Cerebellar cortex (tissue), 1 donor: Measurements from ENCODE around the gene AP1G2.

ENCODE experiments used
- DNase-seq: peaks from one replicate; pipeline ENCODE4 v3.0.0-alpha.2; 2015; ENCODE audit warnings: low spot score

AP1G2 gene

GRCh38 chr14:23557521-23557920 is 10.1 kb downstream of the AP1G2 start:
- no peak for DNase-seq

- no peak for DNase-seq
These were observed 10.7 kb downstream of the AP1G2 start for GRCh38 chr14:23556700-23557440.

GRCh38 chr14:23555882-23556699 is 11.5 kb downstream of the AP1G2 start, which contains the start of gene THTPA:
Gene THTPA, plus strand, starts transcription at chr14:23556271. Its CDS starts 487 bp downstream, at chr14:23556758.
- peak; percentile 95 for DNase-seq

GRCh38 chr14:23555533-23555881 is 12.1 kb downstream of the AP1G2 start:
- DNase-seq, result no peak

GRCh38 chr14:23551266-23552028 is 16.1 kb downstream of the AP1G2 start, which contains the start of gene ZFHX2:
Gene ZFHX2, minus strand, starts transcription at chr14:23551765. Its CDS starts 16,440 bp downstream, at chr14:23535325.
- peak; percentile 82 for DNase-seq

GRCh38 chr14:23550812-23551265 is 16.8 kb downstream of the AP1G2 start:
- DNase-seq, result peak; percentile 26

- DNase-seq, result peak; percentile 47
These were observed 17.3 kb downstream of the AP1G2 start for GRCh38 chr14:23550131-23550811.

- peak; percentile 68 for DNase-seq
These were observed 19.0 kb downstream of the AP1G2 start for GRCh38 chr14:23548351-23549318.

GRCh38 chr14:23547924-23548323 is 19.7 kb downstream of the AP1G2 start:
- no peak for DNase-seq

GRCh38 chr14:23546450-23547035 is 21.0 kb downstream of the AP1G2 start:
- DNase-seq, result no peak

GRCh38 chr14:23545740-23546365 is 21.7 kb downstream of the AP1G2 start:
- DNase-seq, result no peak

- peak; percentile 65 for DNase-seq
These were observed 22.8 kb downstream of the AP1G2 start for GRCh38 chr14:23544511-23545447.

- DNase-seq, result no peak
These were observed 24.2 kb downstream of the AP1G2 start for GRCh38 chr14:23543403-23543802.

- no peak for DNase-seq
These were observed 25.3 kb downstream of the AP1G2 start for GRCh38 chr14:23542261-23542660.

- no peak for DNase-seq
These were observed 27.5 kb downstream of the AP1G2 start for GRCh38 chr14:23540141-23540469.

GRCh38 chr14:23539248-23540140 is 28.1 kb downstream of the AP1G2 start:
- peak; percentile 83 for DNase-seq

- DNase-seq, result peak; percentile 76
These were observed 28.8 kb downstream of the AP1G2 start for GRCh38 chr14:23538785-23539184.
